Mucosa of rectum (tissue), 2 donors: Measurements from ENCODE around the gene PXDN.

ENCODE experiments used
- H3K27ac ChIP-seq, 2 donors: one replicate each; pipeline ENCODE4 v1.7.0; 2013; ENCODE audit warnings: inconsistent platforms in 2 of 2, low read depth in 2 of 2, low read length in 2 of 2
- H3K27me3 ChIP-seq, 2 donors: one replicate each; pipeline ENCODE4 v1.7.0; 2013; ENCODE audit warnings: low read length in 2 of 2; ENCODE audit not compliant: control insufficient read depth in 2 of 2, insufficient read depth in 2 of 2
- H3K36me3 ChIP-seq, 2 donors: one replicate each; pipeline ENCODE4 v1.7.0; 2013; ENCODE audit warnings: low read length in 2 of 2; ENCODE audit not compliant: control insufficient read depth in 2 of 2, insufficient read depth in 2 of 2
- H3K4me1 ChIP-seq, 2 donors: one replicate each; pipeline ENCODE4 v1.7.0; 2013; ENCODE audit warnings: low read length in 2 of 2, mild to moderate bottlenecking in 1 of 2; ENCODE audit not compliant: control insufficient read depth in 2 of 2, insufficient read depth in 2 of 2
- H3K4me3 ChIP-seq, 2 donors: one replicate each; pipeline ENCODE4 v1.7.0; 2013; ENCODE audit warnings: low read length in 2 of 2
- H3K9ac ChIP-seq, 2 donors: one replicate each; pipeline ENCODE4 v1.7.0; 2013; ENCODE audit warnings: low read length in 2 of 2, low read depth in 1 of 2, mild to moderate bottlenecking in 1 of 2
- H3K9me3 ChIP-seq, 2 donors: one replicate each; pipeline ENCODE4 v1.7.0; 2013; ENCODE audit warnings: low read length in 2 of 2; ENCODE audit not compliant: control insufficient read depth in 2 of 2
- donor health status: healthy.
- donor health status: Normal muscosa, but diverticular disease.

Gene PXDN

DNA sequence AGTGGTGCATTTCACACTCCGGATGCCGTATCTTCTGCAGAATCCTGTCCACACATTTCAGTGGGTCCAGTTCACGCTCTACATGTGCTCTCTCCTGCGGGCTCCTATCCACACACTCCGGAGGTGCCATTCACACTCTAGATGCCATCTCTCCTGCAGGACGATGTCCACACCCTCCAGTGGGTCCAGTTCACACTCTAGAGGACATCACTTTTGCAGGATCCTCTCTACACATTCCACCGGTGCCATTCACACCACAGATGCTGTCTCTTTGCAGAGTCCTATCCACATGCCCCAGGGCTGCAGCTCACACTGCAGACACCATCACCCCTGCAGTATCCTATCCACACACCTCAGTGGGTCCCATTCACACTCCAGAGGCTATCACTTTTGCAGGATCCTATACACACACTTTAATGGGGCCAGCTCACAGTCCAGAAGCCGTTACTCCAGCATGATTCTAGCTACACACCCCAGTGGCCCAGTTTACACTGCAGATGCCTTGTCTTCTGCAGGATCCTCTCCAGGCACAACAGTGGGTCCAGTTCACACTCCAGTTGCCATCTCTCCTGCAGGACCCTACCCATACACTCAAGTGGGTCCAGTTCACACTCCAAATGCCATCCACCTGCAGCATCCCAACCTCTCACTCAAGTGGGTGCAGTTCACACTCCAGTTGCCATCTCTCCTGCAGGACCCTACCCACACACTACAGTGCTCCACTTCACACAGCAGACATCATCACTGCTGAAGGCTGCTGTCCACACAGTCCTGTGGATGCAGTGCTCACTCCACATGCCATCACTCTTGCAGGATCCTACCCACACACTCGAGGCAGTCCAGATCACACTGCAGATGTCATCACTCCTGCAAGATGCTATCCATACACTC, 2.1 kb upstream of the PXDN start:
- no peaks in the 10 kb centered on the region for H3K36me3 ChIP-seq
- H3K27me3 ChIP-seq = peaks cover 2 to 9% of the 10 kb centered on the region in 2 donors
- H3K9me3 ChIP-seq = no peaks in the 10 kb centered on the region
- no peak overlapping the region for H3K27ac ChIP-seq
- no peaks in the 10 kb centered on the region for H3K4me1 ChIP-seq
- no peak overlapping the region for H3K4me3 ChIP-seq
- H3K9ac ChIP-seq = no peak overlapping the region

DNA sequence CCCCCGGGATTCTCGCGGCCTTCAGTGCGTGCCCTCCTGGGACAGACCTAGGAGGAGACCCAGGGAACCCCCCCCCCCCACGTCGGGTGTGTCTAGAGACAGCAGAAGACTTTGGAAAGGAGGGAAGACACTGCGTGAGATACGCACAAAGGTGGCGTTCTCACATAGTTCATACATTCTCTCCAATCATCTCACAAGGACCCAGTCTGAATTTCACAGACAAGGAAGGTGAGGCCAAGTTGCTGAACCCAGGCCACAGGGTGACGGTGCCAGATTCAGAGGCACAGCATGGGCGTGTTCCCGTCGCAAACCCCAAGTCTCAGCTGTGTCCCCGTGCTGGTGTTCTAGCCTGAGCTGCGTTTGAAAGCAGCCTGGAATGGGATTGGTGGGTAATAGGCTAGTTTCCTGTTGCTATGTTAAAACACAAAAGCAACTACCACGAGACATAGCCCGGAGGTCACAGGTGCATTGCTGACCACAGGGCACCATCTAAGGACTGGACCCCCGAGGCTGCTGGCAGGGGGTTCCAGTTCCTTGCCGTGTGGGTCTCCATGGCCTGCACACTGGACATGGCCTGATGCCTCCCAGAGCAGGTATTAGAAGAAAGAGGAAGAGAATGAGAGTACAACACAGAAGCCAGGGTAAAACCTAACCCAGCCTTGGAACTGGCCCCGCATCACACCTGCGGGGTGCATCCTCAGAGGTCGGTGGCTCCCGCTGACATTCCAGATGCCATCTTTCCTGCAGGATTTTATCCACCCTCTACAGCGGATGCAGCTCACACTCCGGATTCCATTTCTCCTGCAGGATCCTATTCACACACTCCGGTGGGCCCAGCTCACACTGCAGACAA, 1.1 kb upstream of the PXDN start:
- H3K27ac ChIP-seq = no peak overlapping the region
- H3K27me3 ChIP-seq = peaks cover 2 to 9% of the 10 kb centered on the region in 2 donors
- no peaks in the 10 kb centered on the region for H3K36me3 ChIP-seq
- peak overlapping the region; percentile 6 to 40 for H3K4me3 ChIP-seq
- H3K9ac ChIP-seq = no peak overlapping the region
- no peaks in the 10 kb centered on the region for H3K9me3 ChIP-seq
- H3K4me1 ChIP-seq = no peaks in the 10 kb centered on the region

DNA sequence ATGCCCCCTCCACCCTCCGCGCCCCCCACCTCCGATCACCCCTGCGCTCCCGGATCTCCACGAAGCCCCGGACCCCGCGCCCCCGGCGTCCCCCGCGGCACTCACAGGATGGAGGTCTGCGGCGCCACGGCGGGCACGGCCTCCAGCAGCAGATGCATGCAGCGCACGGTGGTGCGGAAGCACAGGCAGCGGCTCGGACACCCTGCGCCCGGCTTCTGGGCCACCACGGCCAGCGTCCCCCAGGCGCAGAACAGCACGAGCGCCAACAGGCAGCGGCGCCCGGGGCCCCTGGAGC, 217 bp downstream of the PXDN start:
- Histone ChIP-seq H3K27ac (peak overlapping the region; percentile 55 to 67), H3K9me3 (no peaks in the 10 kb centered on the region), H3K4me3 (peak overlapping the region in 1 of 2 donors; percentile 26), H3K27me3 (peaks cover 2 to 9% of the 10 kb centered on the region in 2 donors), H3K9ac (no peak overlapping the region), H3K36me3 (no peaks in the 10 kb centered on the region), H3K4me1 (no peaks in the 10 kb centered on the region)

DNA sequence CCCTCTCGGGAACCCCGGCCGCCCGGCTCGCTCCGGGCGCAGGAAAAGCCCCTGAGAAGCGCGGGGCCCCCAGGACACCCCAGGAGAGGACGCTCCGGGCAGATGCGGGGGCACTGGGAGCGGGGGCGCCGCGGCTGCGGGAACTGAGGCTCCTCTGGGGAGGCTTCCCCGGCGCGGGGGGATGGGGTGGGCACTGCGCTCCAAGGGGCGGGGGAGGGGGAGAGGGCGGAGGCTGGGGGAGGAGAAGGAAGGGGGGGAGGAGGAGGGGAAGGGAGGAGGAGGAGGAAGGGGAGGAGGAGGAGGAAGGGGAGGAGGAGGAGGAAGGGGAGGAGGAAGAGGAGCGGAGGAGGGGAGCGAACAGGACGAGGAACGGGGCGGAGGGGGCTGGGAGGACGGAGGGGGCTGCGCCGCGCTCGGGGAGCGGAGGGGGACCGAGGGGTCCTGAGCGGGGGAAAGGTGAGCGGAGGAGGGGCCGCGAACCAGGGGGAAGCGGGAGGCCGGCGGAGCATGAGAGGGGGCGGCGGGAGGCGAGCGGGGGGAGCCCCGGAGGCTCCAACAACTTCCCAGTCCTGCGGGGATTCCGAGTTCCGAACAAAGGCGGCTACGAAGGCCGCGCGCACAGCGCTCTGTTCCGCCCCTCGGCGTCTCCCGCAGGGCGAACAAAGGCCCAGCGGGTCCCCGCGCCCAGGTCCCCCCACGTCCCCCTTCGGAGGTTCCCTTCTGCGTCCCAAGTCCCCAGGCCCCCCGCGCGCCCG, 742 bp downstream of the PXDN start:
- Histone ChIP-seq H3K36me3 (no peaks in the 10 kb centered on the region), H3K4me1 (no peaks in the 10 kb centered on the region), H3K9ac (peak overlapping the region in 1 of 2 donors; percentile 48), H3K27me3 (peaks cover 2 to 9% of the 10 kb centered on the region in 2 donors), H3K4me3 (peak overlapping the region; percentile 44 to 59), H3K9me3 (no peaks in the 10 kb centered on the region), H3K27ac (peak overlapping the region; percentile 61 to 81)

DNA sequence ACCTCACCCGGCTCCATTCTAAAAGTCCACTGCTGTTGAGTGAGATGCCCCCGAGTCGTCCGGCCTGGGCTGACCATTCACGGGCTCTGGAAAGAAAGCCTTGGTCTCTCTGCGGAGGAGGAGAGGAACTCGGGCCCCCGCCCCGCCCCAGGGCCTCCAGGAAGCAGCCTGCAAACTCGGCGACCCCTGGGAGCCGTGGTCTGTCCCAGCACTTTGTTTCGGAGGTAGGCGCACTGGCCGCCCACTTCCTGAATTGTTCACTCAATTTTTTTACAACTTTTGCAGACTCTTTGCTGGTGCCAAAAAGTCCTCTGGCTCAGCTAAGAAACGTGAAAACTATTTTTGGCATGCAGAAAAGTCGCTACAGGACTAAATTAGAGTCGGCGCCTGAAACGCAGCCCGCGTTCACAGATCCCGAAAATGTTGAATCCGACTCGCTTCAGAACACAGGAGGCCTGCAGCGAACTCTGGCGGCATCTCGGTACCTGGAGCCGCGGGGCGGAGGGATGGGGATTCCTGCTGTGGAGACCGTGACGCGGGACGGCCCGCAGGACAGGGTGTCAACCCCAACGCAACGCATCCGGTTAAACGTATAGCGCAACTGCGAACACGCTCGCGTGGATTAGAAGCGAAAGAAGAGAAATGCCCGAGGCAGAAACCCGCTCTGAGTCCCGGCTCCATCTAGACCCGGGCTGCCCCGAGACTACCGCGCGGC, 1.5 kb downstream of the PXDN start:
- H3K27me3 ChIP-seq = peaks cover 2 to 9% of the 10 kb centered on the region in 2 donors
- no peaks in the 10 kb centered on the region for H3K9me3 ChIP-seq
- no peaks in the 10 kb centered on the region for H3K36me3 ChIP-seq
- peak overlapping the region; percentile 44 to 59 for H3K4me3 ChIP-seq
- H3K27ac ChIP-seq = peak overlapping the region; percentile 61 to 81
- H3K4me1 ChIP-seq = no peaks in the 10 kb centered on the region
- H3K9ac ChIP-seq = peak overlapping the region; percentile 19 to 48

DNA sequence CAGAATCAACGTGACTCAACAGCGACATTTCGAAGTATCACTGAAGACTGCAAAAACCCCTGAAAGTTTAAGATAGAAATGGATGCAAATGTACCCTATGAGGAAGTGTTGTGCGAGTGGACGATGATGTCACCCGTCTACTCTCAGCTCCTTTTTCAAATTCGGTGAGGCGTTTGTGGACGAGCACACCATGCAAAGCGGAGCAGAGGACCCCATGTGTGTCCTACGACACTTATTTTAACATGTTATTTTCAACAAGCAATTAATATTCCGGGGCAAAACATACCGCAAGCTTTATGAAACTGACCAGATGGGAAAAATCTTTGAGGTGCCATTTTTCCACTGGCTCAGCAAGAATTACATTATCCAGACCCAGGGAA, 2.0 kb downstream of the PXDN start:
- Histone ChIP-seq H3K9me3 (no peaks in the 10 kb centered on the region), H3K4me1 (no peaks in the 10 kb centered on the region), H3K27me3 (peaks cover 2 to 9% of the 10 kb centered on the region in 2 donors), H3K36me3 (no peaks in the 10 kb centered on the region), H3K9ac (no peak overlapping the region), H3K4me3 (peak overlapping the region in 1 of 2 donors; percentile 59), H3K27ac (peak overlapping the region in 1 of 2 donors; percentile 20)

DNA sequence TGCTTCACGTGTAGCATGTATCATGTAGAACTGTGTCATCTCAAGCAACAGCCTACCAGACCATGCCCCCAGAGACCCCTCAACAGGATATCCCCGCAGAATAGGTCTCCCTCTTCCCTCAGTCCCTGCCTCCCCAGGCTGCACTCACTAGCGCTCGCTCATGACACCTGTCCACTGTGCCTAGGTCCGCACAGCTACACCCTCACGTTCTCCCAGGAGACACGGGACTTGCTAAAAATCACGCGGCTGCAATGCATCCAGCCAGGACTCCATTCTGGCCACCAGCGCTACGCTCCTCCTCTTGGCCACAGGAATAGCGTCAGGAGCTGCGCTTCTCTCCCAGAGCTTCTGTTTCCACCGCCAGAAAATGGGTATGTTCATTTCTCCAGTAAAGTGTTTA, 2.5 kb downstream of the PXDN start:
- Histone ChIP-seq H3K4me1 (no peaks in the 10 kb centered on the region), H3K4me3 (no peak overlapping the region), H3K27ac (no peak overlapping the region), H3K36me3 (no peaks in the 10 kb centered on the region), H3K27me3 (peaks cover 2 to 6% of the 10 kb centered on the region in 2 donors), H3K9me3 (no peaks in the 10 kb centered on the region), H3K9ac (no peak overlapping the region)

DNA sequence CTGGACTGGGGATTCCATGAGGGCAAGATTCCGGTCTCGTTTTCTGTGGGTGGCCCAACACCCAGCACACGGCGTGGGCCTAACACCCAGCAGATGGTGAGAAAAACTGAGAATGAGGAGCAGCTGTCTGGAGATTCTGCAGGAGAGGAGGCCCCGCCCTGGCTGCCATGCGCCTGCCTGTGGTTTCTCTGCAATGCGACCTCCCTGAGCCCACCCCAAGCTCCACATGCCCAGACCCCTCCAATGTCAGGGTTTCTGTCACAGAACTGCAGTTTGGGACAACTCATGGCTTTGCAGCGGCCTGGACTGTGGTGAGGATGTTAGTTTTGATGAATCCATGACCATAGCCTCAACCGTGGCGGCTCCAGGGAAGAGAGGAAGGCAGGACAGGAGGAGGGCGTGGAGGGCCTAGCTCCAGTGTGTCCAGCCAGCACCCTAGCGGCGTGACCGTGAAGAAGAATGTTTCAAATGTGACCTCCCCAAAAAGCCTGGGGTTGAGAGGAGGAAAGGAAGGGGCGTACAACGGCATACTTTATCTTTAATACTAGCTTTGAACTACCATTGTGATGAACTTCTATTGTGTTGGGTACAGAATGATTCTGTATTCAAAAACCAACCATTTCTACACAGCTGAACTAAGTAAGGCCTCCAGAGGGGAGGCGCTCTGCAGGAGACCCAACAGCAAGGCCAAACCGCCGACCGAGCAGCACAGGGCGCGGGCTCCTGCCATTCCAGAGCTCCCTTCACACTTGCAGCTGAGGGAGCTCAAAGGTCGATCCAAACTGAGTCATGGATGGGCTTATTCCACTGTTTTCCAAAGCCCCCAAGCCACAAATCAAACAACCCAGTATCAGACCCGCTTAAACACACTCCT, 3.4 kb downstream of the PXDN start:
- no peak overlapping the region for H3K27ac ChIP-seq
- H3K4me3 ChIP-seq = no peak overlapping the region
- peaks cover 0 to 2% of the 10 kb centered on the region in 2 donors for H3K27me3 ChIP-seq

More for the DNA sequence above, 3.4 kb downstream of the PXDN start:
- H3K9me3 ChIP-seq = no peaks in the 10 kb centered on the region
- no peaks in the 10 kb centered on the region for H3K4me1 ChIP-seq
- no peaks in the 10 kb centered on the region for H3K36me3 ChIP-seq
- H3K9ac ChIP-seq = no peak overlapping the region
